DOHH2 (cell line): Measurements from ENCODE around the gene KRTAP10-2.

ENCODE experiments used
- CTCF ChIP-seq: fragments of 200-600 bp; sonication (generic); IDR thresholded peaks from one replicate; pipeline ENCODE4 v1.5.1; 2014; ENCODE audit warnings: antibody characterized with exemption, mild to moderate bottlenecking, low read depth, low read length; ENCODE audit not compliant: poor library complexity, severe bottlenecking
- EZH2phosphoT487 ChIP-seq: fragments of 200-600 bp; sonication (generic); IDR thresholded peaks from 2 replicates; pipeline ENCODE4 v1.6.1; 2017; ENCODE audit warnings: borderline replicate concordance, mild to moderate bottlenecking, antibody characterized with exemption, low read length, moderate library complexity, mixed read lengths

- TF ChIP-seq CTCF (no peak), EZH2phosphoT487 (no peak)
Observed at GRCh38 chr21:44598061-44598460, 46.8 kb upstream of the KRTAP10-2 start.
